GM19025 (cell line): Measurements from ENCODE around the gene GPRIN2.
"Not testable (repeated sequence)": the region's sequence is repeated elsewhere in the genome, so short reads cannot be mapped to it uniquely, and the experiment has no call there.

Experiments
- ATAC-seq: cut with Tn5 transposase; IDR thresholded peaks from one replicate; pipeline ENCODE4 v1.9.1; 2021; ENCODE audit warnings: mild to moderate bottlenecking, low read depth, moderate library complexity; ENCODE audit not compliant: unreplicated experiment

Gene GPRIN2

GRCh38 chr10:46570655-46571054 lies 14.2 kb upstream of the GPRIN2 start:
- ATAC-seq, result not testable (repeated sequence)

- not testable (repeated sequence) for ATAC-seq
These were observed 10.7 kb upstream of the GPRIN2 start for GRCh38 chr10:46567151-46567550.

- ATAC-seq, result peak; percentile 75
These were observed 9.3 kb upstream of the GPRIN2 start for GRCh38 chr10:46565591-46566332.

DNA sequence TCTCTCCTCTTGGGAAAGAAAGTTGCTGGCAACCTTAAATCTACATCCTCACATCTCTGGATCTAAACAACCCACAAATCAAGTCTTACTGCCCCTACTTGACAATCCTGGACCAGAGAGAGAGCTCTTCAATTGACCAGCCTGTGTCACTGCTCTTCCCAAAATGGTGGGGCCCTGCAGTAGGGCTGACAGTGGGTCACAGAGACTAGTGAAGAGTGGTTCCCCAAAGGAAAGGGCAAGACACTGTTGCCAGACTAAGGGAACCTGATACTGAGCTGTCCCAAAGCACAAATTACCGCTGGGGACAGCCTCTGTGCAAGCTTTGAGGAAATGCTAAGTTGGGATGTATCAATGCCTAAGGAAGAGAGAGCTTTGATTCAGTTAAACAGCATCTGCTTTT lies 4.5 kb upstream of the GPRIN2 start:
- ATAC-seq, result no peak

- no peak for ATAC-seq
These were observed 3.9 kb upstream of the GPRIN2 start for GRCh38 chr10:46560381-46560780.

DNA sequence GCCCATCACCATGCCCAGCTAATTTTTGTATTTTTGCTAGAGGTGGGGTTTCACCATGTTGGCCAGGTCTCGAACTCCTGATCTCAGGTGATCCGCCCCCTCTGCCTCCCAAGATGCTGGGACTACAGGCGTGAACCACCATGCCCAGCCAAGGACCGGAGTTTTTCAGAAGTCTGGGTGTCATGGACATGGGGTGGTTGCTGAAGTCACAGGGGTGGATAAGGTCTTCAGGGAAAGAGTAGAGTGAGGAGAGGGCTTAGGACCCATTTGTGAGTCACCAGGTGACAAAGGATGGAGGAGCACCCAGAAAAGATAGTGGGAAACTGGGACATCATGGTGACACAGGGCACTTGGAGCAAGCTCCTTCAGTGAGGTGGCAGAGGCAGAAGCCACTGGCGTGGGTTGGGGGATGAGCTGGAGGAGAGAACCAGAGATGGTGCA lies 2.8 kb upstream of the GPRIN2 start:
- ATAC-seq, result no peak

DNA sequence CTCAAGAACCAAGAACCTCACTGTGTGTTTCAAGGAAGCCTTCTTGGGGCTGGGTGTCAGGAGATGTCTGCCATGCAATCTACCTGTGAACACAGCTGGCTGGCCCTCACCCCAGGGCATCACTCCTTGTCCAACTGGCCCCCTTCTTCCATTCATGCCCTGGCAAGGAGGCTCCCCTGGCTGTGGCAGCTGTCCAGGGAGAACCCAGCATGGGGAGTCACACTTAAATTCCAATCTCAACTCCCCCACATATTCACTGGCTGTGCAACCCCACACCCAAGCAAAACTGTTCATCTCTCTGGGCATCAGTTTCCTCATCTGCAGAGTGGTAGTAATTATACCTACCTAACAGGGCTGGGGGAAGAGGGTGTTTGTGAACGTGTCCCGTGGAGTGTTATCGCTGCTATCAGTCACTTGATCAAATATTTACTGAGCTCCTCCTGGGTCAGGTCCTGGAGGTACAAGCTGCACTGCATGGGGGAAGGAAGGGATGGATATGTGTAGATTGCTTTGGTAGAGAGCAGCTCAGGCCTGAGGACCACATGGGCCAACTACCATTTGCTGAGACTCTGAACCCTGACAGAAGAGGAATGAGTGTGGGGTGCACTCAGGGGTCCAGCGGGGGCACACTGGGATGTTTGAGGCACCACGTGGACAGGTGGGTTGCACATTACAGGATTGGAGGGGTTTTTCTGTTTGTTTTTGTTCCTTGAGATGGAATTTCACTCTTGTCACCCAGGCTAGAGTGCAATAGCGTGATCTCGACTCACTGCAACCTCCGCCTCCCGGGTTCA lies 2.1 kb upstream of the GPRIN2 start:
- no peak for ATAC-seq

DNA sequence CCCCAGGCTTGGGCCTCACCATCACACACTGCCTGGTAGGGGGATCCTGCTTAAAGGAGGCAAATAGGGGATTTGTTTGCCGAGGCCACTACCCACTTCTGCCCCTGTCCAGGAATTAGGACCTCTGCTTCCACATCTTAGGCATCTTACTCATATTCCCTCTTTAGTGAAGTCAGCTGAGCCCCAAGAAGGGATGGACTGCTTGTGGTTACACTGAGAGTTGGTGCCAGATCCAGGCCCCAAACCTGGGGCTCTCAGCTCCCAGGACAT lies 1.6 kb upstream of the GPRIN2 start:
- no peak for ATAC-seq

DNA sequence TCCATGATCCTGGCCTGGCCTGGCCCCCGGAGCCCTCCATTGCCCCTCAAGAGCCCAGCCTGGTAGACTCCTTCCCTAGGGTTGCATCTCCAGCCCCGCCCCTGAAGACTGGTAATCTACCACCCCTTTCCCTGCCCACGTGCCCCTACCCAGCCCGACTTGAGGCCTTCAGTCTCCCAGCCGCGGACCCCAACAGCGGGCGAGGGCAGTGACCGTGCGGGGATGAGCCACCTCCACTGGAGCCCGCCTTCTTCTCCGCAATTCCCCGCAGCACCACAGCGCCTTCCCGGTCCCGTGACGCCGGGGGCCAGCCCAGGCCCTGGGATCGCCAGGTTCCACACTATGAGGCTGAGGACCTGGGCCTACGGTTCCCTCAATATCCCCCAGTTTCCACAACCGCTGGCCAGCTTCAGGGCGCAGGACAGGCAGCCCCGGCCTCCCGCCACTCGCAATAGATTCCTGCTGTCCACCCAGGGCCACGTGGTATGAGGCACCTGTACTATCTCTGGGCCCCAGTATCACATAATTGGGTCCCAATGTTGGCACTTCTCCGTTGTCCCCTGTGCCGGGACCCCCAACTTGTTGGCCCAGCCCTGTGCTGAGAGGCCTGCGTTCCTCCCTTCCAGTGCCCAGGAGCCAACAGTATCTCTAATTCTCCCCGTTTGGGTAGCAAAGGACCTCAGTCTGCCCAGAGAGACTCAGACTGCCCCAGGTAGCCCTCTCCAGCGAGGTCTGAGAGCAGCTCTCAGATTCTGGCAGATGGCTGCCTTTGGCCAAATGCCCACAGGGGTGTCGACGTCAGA lies 1.1 kb upstream of the GPRIN2 start:
- ATAC-seq, result no peak

GRCh38 chr10:46555713-46556514 lies 544 bp downstream of the GPRIN2 start:
- ATAC-seq, result no peak

- no peak for ATAC-seq
These were observed 1.1 kb downstream of the GPRIN2 start for GRCh38 chr10:46555366-46555712.

DNA sequence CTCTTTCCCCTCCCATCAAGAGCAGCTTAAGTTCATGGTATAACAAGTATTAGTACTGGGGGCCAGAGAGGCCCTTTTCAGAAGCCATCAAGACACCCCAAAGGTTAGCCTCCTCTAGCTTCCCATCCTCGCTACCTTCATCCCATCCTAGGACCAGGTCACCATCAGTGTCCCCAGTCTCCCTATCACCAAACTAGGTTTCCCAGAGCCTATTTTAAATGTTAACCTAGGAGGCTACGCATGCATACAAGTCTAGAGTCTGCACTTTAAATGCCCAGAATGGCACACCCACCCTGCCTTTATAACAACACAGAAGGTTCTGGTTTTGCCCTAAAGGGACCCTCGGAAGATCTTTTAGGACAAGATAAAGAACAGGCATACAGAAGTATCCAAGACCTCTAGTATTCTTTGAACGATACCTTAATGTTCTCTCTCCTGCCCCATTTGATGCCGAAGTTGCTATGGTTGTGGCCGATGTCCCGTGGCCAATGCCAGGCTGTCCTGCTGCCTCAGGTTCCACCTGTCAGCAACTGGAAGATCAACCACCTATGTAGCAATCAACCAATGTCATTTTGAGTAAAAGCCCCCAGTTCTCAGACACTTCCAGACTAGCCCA lies 2.2 kb downstream of the GPRIN2 start:
- no peak for ATAC-seq

DNA sequence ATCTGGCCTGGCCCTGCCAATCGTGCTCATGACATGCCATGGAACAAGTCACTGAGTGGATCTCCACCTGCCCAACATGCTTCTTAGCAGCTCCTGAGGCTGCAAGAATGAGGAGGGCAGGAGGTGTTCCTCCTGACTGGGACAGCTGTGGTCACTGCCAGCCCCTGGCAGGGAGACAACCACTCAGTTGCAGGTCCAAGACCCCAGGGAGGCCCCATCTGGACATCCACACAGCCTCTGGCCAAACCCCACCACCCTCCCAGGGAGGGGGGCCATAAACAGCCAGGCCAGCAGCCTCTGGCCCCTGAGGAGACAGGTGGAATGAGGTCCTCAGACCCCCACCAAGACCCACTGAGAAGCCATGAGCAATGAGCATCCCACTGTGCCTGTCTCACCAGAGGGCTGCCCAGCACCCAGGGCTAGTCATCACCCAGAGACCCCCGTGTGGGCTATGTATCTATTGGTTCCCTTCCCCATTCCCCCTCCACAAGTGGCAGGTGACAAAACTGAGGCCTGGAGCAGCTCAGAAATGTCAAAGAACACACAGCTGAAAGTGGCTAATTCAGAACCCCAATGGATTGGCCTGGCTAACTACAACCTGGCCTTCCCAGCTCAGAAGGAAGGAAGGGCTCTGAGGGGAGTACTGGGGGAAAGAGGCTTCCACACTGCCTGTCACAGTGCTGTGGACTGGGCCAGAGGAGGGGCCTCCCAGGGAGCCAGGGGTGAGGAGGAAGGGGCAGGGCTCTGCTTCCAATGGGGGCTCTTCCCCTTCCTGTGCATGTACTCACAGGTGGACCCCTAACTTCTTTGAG lies 3.0 kb downstream of the GPRIN2 start:
- ATAC-seq, result no peak

DNA sequence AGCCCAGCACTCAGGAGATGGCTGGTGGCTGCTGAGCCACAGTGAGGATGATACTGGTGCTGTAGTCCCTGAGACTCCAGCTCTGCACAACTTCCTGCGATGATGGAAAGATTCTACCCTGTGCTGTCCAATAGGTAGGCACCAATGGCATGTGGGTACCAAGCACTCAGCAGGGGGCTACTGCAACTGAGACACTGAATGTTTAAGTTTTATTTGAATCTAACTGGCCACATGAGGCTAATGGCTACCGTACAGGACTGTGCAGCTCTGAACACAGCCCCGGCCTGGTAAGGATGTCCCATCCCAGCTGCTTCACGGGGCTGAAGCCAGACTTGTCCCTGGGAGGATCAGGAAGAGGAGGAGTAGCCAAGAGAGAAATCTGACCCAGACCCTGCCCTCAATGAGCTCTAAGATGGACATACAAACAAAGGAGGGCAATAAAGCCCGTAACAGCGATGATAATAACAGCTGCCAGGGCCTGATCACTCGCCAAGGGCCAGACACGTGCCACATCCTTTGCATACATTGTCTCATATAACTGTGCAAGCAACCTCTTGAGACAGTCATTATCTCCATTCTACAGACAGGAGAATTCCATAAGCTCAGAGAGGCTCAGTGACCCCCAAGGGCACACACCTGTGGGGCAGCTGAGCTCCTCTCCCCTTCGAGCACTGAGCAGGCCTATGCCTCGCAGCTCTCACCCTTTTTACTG lies 3.8 kb downstream of the GPRIN2 start:
- ATAC-seq, result no peak

DNA sequence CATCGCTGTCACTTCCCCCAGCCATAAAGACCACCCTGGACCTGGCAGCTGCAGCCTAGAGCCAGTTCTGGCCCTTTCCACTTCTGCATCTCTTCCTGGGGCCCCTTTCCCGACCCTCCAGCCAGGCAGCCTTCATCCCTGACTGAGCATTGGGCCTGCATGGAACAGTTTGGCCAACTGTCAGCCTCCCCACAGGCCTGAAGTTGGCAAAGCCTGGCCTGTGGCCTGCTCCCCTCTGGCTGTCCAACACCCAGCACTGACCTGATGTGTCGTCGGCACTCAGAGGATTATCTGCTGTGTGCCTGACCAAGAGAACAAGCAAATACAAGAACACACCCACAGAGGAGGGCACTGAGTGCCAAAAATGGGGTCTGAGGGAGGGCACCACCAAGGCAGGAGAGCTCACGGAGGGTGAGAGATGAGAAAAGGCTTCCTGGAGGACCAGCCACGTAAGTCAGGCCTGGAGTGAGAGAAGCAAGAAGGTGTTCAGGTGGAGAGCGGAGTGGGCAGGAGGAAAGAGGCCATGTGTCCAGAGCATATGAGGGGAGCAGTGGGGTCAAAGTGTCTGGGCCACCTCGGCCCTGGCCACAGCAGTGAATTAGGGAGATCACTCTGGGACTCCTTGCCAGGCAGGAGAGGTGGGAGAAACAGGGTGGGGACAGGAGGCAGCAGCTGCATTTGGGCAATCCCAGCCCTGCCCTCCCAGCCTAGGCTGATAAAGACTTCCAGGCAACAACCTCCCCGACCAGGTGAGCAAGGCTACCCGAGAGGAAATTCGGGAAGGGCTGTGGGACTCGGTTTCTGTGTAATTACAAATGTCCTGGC lies 4.5 kb downstream of the GPRIN2 start:
- ATAC-seq, result no peak

GRCh38 chr10:46550795-46551700 lies 5.4 kb downstream of the GPRIN2 start:
- ATAC-seq, result no peak
